HepG2 (cell line): ENCODE data around the gene DCC. TPM values are rescaled to one million over a fixed set of nuclear protein-coding genes. Genes with fewer than 3 reads are reported as not detected.

ENCODE experiments used
- ATAC-seq: fragments of 200-7000 bp; cut with Tn5 transposase; 3 replicates; pipeline ENCODE4 v1.9.1; 2020; ENCODE audit warnings: mild to moderate bottlenecking, moderate library complexity
- BruUV-seq: library from RNA; stranded (reverse); fragments of 400-500 nt; replicated peaks from 2 replicates; lab custom pipeline; 2021; lab: Mats Ljungman, UMichigan
- CTCF ChIA-PET: fragments of 300-600 bp; formaldehyde crosslinking; extraction: SDS; loops from one replicate; lab custom pipeline; 2021; ENCODE audit warnings: low total read pairs, inconsistent platforms, low intra/inter-chr PET ratio; lab: Yijun Ruan, JAX
- POLR2A ChIA-PET: fragments of 350-600 bp; sonication (Branson Sonifier 250); formaldehyde crosslinking; loops from one replicate; lab custom pipeline; 2020; ENCODE audit warnings: antibody characterized with exemption, inconsistent platforms; lab: Yijun Ruan, JAX
- DNase-seq: peaks from one replicate; pipeline ENCODE4 v3.0.0-alpha.2; 2015; ENCODE audit warnings: low spot score
- FAIRE-seq: peaks from 3 replicates; lab custom pipeline; 2011; peaks lifted over from hg19 to GRCh38; lab: Jason Lieb, UNC
- H2AFZ ChIP-seq: one replicate; pipeline ENCODE4 v1.6.1; 2011; ENCODE audit warnings: low read length, inconsistent platforms
- H3K27ac ChIP-seq: fragments of 300-600 bp; 3 replicates; pipeline ENCODE4 v1.8.0; 2011; ENCODE audit warnings: mixed run types, mild to moderate bottlenecking, mixed read lengths, low read length, inconsistent platforms; ENCODE audit not compliant: insufficient read depth; ENCODE audit errors: extremely low read length
- H3K27me3 ChIP-seq, 2 experiments: fragments of 200-600 bp in 1 of 2; 2 replicates in 1 of 2; 3 replicates in 1 of 2; pipeline versions ENCODE4 v1.6.0 to v1.8.0; 2011; ENCODE audit warnings: low read length in 2 of 2, mild to moderate bottlenecking in 2 of 2, moderate library complexity in 2 of 2, inconsistent platforms in 1 of 2; ENCODE audit not compliant: insufficient read depth in 2 of 2, control insufficient read depth in 1 of 2
- H3K36me3 ChIP-seq, 2 experiments: fragments of 200-600 bp in 1 of 2; replicated peaks in 1 of 2; 2 replicates in 1 of 2; 3 replicates in 1 of 2; pipeline versions ENCODE4 v1.5.1 to v1.8.0; 2011; ENCODE audit warnings: low read length in 2 of 2, inconsistent platforms in 1 of 2; ENCODE audit not compliant: insufficient read depth in 2 of 2, control insufficient read depth in 1 of 2
- H3K4me1 ChIP-seq: 2 replicates; pipeline ENCODE4 v1.5.1; 2012; ENCODE audit warnings: low read length, inconsistent platforms; ENCODE audit not compliant: insufficient read depth
- H3K4me2 ChIP-seq: 2 replicates; pipeline ENCODE4 v1.6.0; 2011; ENCODE audit warnings: low read depth, low read length, inconsistent platforms
- H3K4me3 ChIP-seq, 3 experiments: fragments of 200-600 bp in 1 of 3; sonication (generic), shearing (Covaris generic) in 1 of 3; replicated peaks in 1 of 3; 2 replicates each; pipeline ENCODE4 v1.5.1; 2011 to 2016; ENCODE audit warnings: low read length in 3 of 3, inconsistent platforms in 2 of 3, low read depth in 2 of 3, mild to moderate bottlenecking in 2 of 3, control low read depth in 1 of 3, mixed read lengths in 1 of 3; ENCODE audit not compliant: insufficient read depth in 1 of 3
- H3K79me2 ChIP-seq: one replicate; pipeline ENCODE4 v1.6.1; 2011; ENCODE audit warnings: low read length, inconsistent platforms; ENCODE audit not compliant: insufficient read depth
- H3K9ac ChIP-seq: 2 replicates; pipeline ENCODE4 v1.6.0; 2011; ENCODE audit warnings: mild to moderate bottlenecking, low read depth, low read length, inconsistent platforms; ENCODE audit not compliant: insufficient read depth
- H3K9me3 ChIP-seq: 2 replicates; pipeline ENCODE4 v1.5.1; 2012; ENCODE audit warnings: mild to moderate bottlenecking, low read length
- H4K20me1 ChIP-seq: 2 replicates; pipeline ENCODE4 v1.6.0; 2011; ENCODE audit warnings: inconsistent platforms, mild to moderate bottlenecking, low read length, moderate library complexity; ENCODE audit not compliant: insufficient read depth
- FOXJ3 ChIP-seq: sonication (generic); formaldehyde crosslinking; IDR thresholded peaks from 2 replicates; pipeline ENCODE4 v1.4.0; 2020; ENCODE audit warnings: missing genetic modification reagents, mild to moderate bottlenecking, borderline replicate concordance
- GATAD1 ChIP-seq: IDR thresholded peaks from 2 replicates; pipeline ENCODE4 v1.6.1; 2016; ENCODE audit warnings: missing genetic modification reagents, missing compliant biosample characterization
- MED13 ChIP-seq: sonication (generic); formaldehyde crosslinking; IDR thresholded peaks from 2 replicates; pipeline ENCODE4 v1.5.0; 2020; ENCODE audit warnings: missing genetic modification reagents
- ONECUT2 ChIP-seq: sonication (generic); formaldehyde crosslinking; IDR thresholded peaks from 2 replicates; pipeline ENCODE4 v1.4.0; 2020; ENCODE audit warnings: missing genetic modification reagents
- SALL1 ChIP-seq: sonication (generic); formaldehyde crosslinking; IDR thresholded peaks from 2 replicates; pipeline ENCODE4 v1.8.0; 2022; ENCODE audit warnings: mild to moderate bottlenecking, missing genetic modification reagents
- ZNF282 ChIP-seq: fragments of 450-650 bp; IDR thresholded peaks from 2 replicates; pipeline ENCODE4 v1.6.1; 2018; ENCODE audit not compliant: partially characterized antibody
- ZNF564 ChIP-seq: sonication (generic); formaldehyde crosslinking; IDR thresholded peaks from 2 replicates; pipeline ENCODE4 v1.8.1; 2023; ENCODE audit warnings: mild to moderate bottlenecking, missing genetic modification reagents
- ZNF746 ChIP-seq: sonication (generic); formaldehyde crosslinking; IDR thresholded peaks from 2 replicates; pipeline ENCODE4 v1.8.0; 2022; ENCODE audit warnings: mild to moderate bottlenecking, missing genetic modification reagents
- ZNF878 ChIP-seq: sonication (generic); formaldehyde crosslinking; IDR thresholded peaks from 2 replicates; pipeline ENCODE4 v1.8.1; 2023; ENCODE audit warnings: mild to moderate bottlenecking, missing genetic modification reagents, moderate library complexity
- WGBS: methylation state at CpG from one replicate; pipeline ENCODE4 v1.1.6; 2017; ENCODE audit warnings: low lambda C conversion rate; 5-methylcytosine and 5-hydroxymethylcytosine counted together
- in situ Hi-C: cut with HindIII; loops from 2 replicates; pipeline ENCODE4 v1.10.0; 2017; ENCODE audit warnings: low pct_unique_long_range_greater_than_20kb; ENCODE audit not compliant: extremely low pct_ligation_motif_present
- intact Hi-C: fragments of 100-400 bp; cut with micrococcal nuclease; formaldehyde crosslinking; loops from one replicate; pipeline ENCODE4 v1.10.0; 2022; ENCODE audit not compliant: unreplicated experiment
- polyA plus RNA-seq, 8 experiments: library from polyadenylated mRNA; depleted of rRNA in 3 of 8; stranded (reverse) in 7 of 8; unstranded in 1 of 8; fragments of >200 nt; fragmentation: Illumina TruSeq in 4 of 8; extraction: Trizol in 4 of 8; gene quantifications; 2 replicates each; pipeline versions ENCODE4 v1.2.1 to v1.2.3, GENCODE V29; 2011 to 2016; ENCODE audit warnings: low read depth in 4 of 8, missing spikeins in 1 of 8, mixed read lengths in 1 of 8; ENCODE audit not compliant: insufficient read depth in 1 of 8
- total RNA-seq, 5 experiments: library from RNA; depleted of rRNA; stranded (reverse); fragments of >200 nt; fragmentation: Illumina TruSeq; extraction: Trizol; gene quantifications; 2 replicates each; pipeline ENCODE4 v1.2.3, GENCODE V29; 2016; ENCODE audit warnings: low read depth in 1 of 5
- TF ChIP-seq, protein P1 (sequence below): sonication (generic); formaldehyde crosslinking; IDR thresholded peaks from 2 replicates; pipeline ENCODE4 v1.4.0; 2020; ENCODE audit warnings: mild to moderate bottlenecking, missing genetic modification reagents
- TF ChIP-seq, protein P2 (sequence below): sonication (generic); formaldehyde crosslinking; conservative IDR thresholded peaks from 2 replicates; pipeline ENCODE4 v1.8.1; 2023; ENCODE audit warnings: missing genetic modification reagents
- TF ChIP-seq, protein P3 (sequence below): sonication (generic); formaldehyde crosslinking; IDR thresholded peaks from 2 replicates; pipeline ENCODE4 v1.5.1; 2020; ENCODE audit warnings: mild to moderate bottlenecking, missing genetic modification reagents, borderline replicate concordance

Gene DCC
- total and polyA plus RNA-seq, 2 of the 13 experiments (the other 11 are each of a cell fraction or from before 2014, with no cell fraction given) = not detected

DNA sequence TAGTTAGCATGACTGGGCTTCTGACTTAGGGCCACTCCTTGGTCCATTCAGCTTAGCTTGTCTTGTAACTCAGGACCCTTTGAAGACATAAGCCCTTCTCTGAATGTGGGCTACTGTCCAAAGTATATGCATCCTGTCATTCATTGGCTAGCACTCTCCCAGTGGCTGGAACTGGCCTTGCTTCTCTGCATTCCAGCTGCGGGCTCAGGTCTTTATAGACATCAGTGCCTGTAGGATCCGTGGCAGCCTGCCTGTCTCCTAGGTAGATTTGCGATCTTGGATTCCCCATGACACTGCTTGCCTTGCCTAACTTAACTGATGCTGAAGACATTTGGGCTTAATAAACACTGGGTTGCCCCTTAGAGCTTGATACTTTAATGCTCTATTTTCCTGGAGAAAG, 170.1 kb downstream of the DCC start (continued):
- TF ChIP-seq, protein P1, sequence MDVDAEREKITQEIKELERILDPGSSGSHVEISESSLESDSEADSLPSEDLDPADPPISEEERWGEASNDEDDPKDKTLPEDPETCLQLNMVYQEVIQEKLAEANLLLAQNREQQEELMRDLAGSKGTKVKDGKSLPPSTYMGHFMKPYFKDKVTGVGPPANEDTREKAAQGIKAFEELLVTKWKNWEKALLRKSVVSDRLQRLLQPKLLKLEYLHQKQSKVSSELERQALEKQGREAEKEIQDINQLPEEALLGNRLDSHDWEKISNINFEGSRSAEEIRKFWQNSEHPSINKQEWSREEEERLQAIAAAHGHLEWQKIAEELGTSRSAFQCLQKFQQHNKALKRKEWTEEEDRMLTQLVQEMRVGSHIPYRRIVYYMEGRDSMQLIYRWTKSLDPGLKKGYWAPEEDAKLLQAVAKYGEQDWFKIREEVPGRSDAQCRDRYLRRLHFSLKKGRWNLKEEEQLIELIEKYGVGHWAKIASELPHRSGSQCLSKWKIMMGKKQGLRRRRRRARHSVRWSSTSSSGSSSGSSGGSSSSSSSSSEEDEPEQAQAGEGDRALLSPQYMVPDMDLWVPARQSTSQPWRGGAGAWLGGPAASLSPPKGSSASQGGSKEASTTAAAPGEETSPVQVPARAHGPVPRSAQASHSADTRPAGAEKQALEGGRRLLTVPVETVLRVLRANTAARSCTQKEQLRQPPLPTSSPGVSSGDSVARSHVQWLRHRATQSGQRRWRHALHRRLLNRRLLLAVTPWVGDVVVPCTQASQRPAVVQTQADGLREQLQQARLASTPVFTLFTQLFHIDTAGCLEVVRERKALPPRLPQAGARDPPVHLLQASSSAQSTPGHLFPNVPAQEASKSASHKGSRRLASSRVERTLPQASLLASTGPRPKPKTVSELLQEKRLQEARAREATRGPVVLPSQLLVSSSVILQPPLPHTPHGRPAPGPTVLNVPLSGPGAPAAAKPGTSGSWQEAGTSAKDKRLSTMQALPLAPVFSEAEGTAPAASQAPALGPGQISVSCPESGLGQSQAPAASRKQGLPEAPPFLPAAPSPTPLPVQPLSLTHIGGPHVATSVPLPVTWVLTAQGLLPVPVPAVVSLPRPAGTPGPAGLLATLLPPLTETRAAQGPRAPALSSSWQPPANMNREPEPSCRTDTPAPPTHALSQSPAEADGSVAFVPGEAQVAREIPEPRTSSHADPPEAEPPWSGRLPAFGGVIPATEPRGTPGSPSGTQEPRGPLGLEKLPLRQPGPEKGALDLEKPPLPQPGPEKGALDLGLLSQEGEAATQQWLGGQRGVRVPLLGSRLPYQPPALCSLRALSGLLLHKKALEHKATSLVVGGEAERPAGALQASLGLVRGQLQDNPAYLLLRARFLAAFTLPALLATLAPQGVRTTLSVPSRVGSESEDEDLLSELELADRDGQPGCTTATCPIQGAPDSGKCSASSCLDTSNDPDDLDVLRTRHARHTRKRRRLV (CRISPR knock-in tag) = no peak
- TF ChIP-seq, protein P2, sequence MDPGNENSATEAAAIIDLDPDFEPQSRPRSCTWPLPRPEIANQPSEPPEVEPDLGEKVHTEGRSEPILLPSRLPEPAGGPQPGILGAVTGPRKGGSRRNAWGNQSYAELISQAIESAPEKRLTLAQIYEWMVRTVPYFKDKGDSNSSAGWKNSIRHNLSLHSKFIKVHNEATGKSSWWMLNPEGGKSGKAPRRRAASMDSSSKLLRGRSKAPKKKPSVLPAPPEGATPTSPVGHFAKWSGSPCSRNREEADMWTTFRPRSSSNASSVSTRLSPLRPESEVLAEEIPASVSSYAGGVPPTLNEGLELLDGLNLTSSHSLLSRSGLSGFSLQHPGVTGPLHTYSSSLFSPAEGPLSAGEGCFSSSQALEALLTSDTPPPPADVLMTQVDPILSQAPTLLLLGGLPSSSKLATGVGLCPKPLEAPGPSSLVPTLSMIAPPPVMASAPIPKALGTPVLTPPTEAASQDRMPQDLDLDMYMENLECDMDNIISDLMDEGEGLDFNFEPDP = no peak
- TF ChIP-seq ZNF564 (CRISPR knock-in tag) = no peak
- no peak for TF ChIP-seq ZNF878 (CRISPR knock-in tag)
- TF ChIP-seq, all 625 proteins: peak for 0

DNA sequence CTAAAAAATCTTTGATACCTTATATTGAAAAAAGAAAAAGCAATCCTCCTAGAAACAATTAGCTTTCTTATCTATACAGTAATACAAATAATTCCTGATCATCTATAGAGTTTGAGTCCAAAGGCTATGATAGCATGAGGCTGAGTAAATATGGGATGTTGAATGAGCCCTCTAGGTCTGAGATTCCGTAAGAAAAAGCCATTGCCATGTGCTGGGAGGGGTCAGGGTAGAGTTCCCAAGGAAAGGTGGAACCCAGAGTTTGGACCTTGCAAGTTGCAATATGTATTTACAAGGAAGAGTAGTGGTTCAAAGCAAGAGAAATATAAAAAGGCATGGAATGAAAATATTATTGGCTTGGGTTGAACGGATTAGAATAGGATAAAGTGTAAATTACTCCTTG, 178.1 kb downstream of the DCC start:
- no peak overlapping the region for H3K4me2 ChIP-seq
- FAIRE-seq (no peak), ATAC-seq (no peak), DNase-seq (no peak)
- BruUV-seq = no TSS peak
- no peaks in the 10 kb centered on the region for H3K79me2 ChIP-seq
- intact Hi-C loops (no loop called here), in situ Hi-C loops (no loop called here)
- no peaks in the 10 kb centered on the region; a peak in 1 of 5 replicates for H3K27me3 ChIP-seq
- no peak overlapping the region for H3K27ac ChIP-seq
- H3K4me3 ChIP-seq = no peak overlapping the region
- ChIA-PET POLR2A (no interaction called here), CTCF (no interaction called here)
- WGBS = 18% methylated on average over 2 of the region's 2 CpGs
- no peaks in the 10 kb centered on the region for H3K9me3 ChIP-seq
- H3K9ac ChIP-seq = no peak overlapping the region
- H3K4me1 ChIP-seq = no peaks in the 10 kb centered on the region
- H4K20me1 ChIP-seq = no peaks in the 10 kb centered on the region
- no peaks in the 10 kb centered on the region for H3K36me3 ChIP-seq
- no peak overlapping the region for H2AFZ ChIP-seq
- TF ChIP-seq SALL1 (CRISPR knock-in tag) (no peak), GATAD1 (no peak), FOXJ3 (CRISPR knock-in tag) (no peak), ZNF746 (CRISPR knock-in tag) (no peak), ONECUT2 (CRISPR knock-in tag) (no peak), MED13 (CRISPR knock-in tag) (no peak), ZNF282 (no peak)
- TF ChIP-seq, protein P3, sequence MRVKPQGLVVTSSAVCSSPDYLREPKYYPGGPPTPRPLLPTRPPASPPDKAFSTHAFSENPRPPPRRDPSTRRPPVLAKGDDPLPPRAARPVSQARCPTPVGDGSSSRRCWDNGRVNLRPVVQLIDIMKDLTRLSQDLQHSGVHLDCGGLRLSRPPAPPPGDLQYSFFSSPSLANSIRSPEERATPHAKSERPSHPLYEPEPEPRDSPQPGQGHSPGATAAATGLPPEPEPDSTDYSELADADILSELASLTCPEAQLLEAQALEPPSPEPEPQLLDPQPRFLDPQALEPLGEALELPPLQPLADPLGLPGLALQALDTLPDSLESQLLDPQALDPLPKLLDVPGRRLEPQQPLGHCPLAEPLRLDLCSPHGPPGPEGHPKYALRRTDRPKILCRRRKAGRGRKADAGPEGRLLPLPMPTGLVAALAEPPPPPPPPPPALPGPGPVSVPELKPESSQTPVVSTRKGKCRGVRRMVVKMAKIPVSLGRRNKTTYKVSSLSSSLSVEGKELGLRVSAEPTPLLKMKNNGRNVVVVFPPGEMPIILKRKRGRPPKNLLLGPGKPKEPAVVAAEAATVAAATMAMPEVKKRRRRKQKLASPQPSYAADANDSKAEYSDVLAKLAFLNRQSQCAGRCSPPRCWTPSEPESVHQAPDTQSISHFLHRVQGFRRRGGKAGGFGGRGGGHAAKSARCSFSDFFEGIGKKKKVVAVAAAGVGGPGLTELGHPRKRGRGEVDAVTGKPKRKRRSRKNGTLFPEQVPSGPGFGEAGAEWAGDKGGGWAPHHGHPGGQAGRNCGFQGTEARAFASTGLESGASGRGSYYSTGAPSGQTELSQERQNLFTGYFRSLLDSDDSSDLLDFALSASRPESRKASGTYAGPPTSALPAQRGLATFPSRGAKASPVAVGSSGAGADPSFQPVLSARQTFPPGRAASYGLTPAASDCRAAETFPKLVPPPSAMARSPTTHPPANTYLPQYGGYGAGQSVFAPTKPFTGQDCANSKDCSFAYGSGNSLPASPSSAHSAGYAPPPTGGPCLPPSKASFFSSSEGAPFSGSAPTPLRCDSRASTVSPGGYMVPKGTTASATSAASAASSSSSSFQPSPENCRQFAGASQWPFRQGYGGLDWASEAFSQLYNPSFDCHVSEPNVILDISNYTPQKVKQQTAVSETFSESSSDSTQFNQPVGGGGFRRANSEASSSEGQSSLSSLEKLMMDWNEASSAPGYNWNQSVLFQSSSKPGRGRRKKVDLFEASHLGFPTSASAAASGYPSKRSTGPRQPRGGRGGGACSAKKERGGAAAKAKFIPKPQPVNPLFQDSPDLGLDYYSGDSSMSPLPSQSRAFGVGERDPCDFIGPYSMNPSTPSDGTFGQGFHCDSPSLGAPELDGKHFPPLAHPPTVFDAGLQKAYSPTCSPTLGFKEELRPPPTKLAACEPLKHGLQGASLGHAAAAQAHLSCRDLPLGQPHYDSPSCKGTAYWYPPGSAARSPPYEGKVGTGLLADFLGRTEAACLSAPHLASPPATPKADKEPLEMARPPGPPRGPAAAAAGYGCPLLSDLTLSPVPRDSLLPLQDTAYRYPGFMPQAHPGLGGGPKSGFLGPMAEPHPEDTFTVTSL (CRISPR knock-in tag) = no peak
